GM13976 (cell line): Measurements from ENCODE around the gene SENP1.
"Not testable (repeated sequence)": the region's sequence is repeated elsewhere in the genome, so short reads cannot be mapped to it uniquely, and the experiment has no call there.

Experiments
- DNase-seq: peaks from one replicate; pipeline ENCODE4 v3.0.0; 2012; ENCODE audit warnings: low spot score
- in situ Hi-C: fragments of 300-500 bp; cut with MboI; formaldehyde crosslinking; loops from one replicate; pipeline ENCODE4 v1.12.0; 2022; ENCODE audit warnings: low sequenced_read_pairs, mixed read lengths, inconsistent platforms; ENCODE audit not compliant: unreplicated experiment
- TF ChIP-seq, protein P1 (sequence below): IDR thresholded peaks from 2 replicates; pipeline ENCODE4 v1.5.1; 2012; ENCODE audit warnings: borderline replicate concordance, mild to moderate bottlenecking; ENCODE audit not compliant: insufficient read depth; ENCODE audit errors: extremely low read depth, missing control alignments, control extremely low read depth

Gene SENP1

DNA sequence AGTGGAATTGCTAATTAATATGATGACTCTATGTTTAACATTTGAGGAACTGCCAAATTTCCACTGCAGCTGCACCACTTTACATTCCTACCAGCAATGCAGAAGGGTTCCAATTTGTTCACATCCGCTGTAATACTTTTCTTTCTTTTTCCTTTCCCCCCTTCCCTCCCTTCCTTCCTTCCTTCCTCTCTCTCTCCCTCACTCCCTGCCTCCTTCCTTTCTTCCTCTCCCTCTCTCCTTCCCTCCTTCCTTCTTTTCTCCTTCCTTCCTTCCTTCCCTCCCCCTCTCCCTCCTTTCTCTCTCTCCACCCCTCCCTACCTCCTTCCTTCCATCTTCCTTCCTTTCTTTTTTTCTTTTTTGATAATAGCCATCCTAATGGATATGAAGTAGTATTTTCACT is 10.1 kb upstream of the SENP1 start:
- in situ Hi-C loops: no loop called here
- no peak for DNase-seq
- TF ChIP-seq, protein P1, sequence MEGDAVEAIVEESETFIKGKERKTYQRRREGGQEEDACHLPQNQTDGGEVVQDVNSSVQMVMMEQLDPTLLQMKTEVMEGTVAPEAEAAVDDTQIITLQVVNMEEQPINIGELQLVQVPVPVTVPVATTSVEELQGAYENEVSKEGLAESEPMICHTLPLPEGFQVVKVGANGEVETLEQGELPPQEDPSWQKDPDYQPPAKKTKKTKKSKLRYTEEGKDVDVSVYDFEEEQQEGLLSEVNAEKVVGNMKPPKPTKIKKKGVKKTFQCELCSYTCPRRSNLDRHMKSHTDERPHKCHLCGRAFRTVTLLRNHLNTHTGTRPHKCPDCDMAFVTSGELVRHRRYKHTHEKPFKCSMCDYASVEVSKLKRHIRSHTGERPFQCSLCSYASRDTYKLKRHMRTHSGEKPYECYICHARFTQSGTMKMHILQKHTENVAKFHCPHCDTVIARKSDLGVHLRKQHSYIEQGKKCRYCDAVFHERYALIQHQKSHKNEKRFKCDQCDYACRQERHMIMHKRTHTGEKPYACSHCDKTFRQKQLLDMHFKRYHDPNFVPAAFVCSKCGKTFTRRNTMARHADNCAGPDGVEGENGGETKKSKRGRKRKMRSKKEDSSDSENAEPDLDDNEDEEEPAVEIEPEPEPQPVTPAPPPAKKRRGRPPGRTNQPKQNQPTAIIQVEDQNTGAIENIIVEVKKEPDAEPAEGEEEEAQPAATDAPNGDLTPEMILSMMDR: no peak

DNA sequence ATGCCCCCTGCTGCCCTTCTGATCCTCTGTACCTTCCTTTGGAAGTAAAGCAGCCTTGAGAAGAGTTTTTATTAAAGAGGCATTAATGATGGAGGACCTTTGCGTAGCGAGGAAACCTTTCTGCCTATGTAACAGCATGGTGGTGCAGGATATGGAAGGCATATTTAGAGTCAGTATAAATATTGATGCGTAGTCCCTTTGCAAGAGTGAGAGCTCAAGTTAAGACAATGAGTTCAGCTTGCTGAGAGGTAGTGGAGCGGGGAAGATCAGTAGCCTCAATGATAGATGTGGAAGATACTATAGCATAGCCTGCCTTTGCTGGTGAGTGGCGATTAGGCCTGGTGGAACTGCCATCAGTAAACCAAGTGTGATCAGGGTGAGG is 5.4 kb upstream of the SENP1 start:
- in situ Hi-C loops, DNase-seq: not testable (repeated sequence)

DNA sequence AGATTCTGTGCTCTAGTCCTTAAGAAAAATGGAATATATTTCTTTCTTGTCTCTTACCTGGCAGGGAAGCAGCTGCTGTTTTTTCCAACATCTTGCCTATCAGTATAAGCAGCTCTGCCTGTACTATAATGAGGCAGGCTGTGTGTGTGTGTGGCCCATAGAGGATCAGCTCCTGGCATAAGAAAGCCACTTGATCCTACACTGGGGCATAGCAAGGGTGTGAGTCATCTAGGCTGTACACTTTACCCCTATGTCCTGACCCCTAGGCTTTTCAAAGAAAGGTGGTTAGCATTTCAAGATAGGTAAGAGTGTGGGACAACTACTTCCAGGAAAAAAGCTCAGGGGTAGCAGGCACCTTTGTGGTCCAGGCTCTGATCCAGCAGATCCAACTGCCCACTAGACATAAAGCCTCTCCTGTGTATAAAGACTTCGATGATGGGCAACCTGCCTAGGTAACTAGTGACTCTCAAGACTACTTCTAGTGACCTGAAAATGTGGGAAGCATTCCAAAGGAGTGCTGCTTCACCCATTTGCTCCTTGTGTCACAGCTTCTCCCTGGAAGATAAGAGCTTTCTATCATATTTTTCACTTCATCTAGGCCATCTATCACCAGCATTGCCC is 4.9 kb upstream of the SENP1 start:
- DNase-seq: no peak
- in situ Hi-C loops: no loop called here
- TF ChIP-seq, protein P1: no peak

DNA sequence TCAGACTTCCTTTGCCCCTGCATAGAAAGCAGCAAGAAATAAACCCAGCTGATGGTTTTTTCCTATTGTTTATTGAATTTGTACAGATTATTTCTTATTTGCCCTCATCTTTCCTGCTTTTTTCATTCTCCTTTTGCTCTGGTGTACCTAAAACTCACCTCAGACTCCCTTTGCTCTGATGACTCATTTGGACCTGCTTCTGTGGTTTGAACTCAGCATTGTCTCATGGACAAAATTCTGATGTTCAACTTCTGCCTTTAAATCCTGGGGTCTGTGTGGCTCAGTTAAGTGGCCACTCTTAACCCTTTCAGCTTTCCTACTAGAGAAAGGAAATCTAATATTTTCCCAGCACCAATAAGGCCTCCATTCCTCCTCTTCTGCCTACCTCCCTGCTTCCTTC is 3.5 kb upstream of the SENP1 start:
- in situ Hi-C loops: no loop called here
- DNase-seq: no peak
- TF ChIP-seq, protein P1: no peak

DNA sequence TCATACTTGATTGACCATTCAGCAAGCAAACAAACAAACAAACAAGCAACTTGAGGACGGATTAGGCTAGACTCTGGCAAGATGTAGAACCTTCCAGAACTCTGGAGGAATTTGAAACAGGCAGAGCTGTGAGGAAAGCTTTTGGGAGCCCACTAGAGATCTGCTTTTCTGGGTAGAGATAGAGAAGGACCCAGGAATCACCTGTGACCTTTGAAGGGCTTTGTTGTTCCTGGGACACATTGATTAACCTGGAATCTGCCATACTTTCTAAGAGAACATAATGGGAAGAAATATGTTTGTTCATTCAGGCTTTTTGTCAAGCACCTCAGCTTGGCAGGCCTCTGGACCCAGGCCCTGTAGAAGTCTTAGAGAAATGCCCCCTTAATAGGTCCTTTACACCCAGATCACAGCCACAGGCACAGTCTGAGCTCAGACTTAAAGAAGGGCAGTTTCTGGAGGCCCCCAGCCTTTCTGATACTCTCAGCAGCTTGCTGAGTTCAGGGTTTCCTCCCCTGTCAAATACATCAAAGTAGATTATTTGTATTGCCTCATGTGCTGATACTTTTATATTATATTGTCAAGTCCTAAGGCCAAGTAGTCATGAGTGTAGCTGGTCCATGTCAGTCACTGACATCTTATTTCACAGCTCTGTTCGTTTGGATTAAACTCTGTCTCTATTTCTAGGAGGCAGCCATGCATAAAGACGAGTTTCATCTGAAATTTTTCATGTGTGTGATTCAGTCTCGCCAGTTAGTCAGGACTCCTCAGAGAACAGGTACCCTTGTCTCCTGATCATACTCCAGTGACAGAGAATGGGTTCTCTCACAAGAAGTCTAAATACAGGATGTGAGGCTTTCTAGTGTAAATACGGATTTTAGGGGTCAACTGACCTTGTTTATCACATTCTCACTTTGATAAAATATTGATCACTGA is 1.1 kb upstream of the SENP1 start:
- DNase-seq: no peak
- in situ Hi-C loops: no loop called here
- TF ChIP-seq, protein P1: no peak

DNA sequence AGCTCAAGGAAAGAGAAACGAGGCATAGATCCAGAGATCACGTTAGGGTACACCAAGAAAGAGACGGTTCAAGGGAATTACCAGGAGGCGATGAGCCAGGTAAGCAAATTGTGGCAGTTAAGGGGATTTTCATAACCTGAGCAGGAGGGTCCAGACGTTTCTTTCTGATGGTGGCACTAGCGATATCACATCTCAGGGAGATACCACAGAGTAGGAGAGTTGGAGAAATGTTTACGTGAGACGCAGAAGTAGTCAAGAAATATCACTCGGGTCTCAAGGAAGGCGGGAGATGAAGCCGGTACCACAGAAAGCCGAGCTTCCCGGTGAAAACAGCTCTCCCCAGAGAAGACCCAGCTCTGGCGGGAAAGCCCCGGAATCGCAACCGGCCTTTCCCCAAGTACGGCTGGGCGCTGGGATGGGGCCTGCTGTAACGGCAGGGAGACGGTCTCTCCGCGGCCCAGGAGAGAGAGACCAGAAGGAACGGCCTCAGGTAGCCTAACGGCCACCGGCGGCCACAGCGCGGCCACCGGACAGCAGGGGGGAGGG is 485 bp downstream of the SENP1 start:
- TF ChIP-seq, protein P1: no peak
- in situ Hi-C loops: no loop called here
- DNase-seq: no peak

DNA sequence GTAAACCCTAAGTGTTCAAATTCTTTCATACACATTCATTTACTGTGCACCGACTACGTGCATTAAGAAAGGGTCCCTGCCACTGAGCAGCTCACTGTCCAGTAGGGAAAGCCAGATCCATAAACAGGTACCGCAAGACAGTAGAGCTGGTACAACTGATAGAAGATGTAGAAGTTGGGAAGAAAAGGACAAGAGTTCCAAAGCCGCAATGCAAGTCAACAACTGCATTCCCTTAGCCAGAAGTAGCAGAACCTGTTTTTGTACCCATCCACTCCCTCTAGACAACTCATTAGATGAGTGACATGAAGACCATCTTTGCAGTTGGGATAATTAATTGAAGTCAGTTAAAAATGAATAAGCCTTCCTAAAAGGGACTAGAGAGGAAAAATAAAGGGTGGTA is 1.3 kb downstream of the SENP1 start:
- in situ Hi-C loops: no loop called here
- TF ChIP-seq, protein P1: no peak
- no peak for DNase-seq
